T-helper 2 cell treated with Interferon-gamma antibody and Interleukin-4, amounts not matched to agents 5 μg/mL and 100 μg/mL, for 36 hours (primary cell): ENCODE measurements around the gene FCRLA.
"Not testable (repeated sequence)": the region's sequence is repeated elsewhere in the genome, so short reads cannot be mapped to it uniquely, and the experiment has no call there.

Experiments used
- DNase-seq: peaks from one replicate; pipeline ENCODE4 v3.0.0; 2021; ENCODE audit warnings: low spot score
- H3K27ac Mint-ChIP-seq: one replicate; pipeline ENCODE4 v1.8.0; 2021; ENCODE audit warnings: mild to moderate bottlenecking, mixed read lengths
- H3K27me3 Mint-ChIP-seq: one replicate; pipeline ENCODE4 v1.8.0; 2021; ENCODE audit warnings: low read depth, mixed read lengths
- H3K36me3 Mint-ChIP-seq: one replicate; pipeline ENCODE4 v1.8.0; 2021; ENCODE audit warnings: low read depth, mixed read lengths
- H3K4me1 Mint-ChIP-seq: one replicate; pipeline ENCODE4 v1.8.0; 2021; ENCODE audit warnings: low read depth, mixed read lengths
- H3K4me3 Mint-ChIP-seq: one replicate; pipeline ENCODE4 v1.8.0; 2022; ENCODE audit warnings: mild to moderate bottlenecking, moderate library complexity, mixed read lengths
- H3K9me3 Mint-ChIP-seq: one replicate; pipeline ENCODE4 v1.8.0; 2021; ENCODE audit warnings: mixed read lengths

The FCRLA gene, protein sequence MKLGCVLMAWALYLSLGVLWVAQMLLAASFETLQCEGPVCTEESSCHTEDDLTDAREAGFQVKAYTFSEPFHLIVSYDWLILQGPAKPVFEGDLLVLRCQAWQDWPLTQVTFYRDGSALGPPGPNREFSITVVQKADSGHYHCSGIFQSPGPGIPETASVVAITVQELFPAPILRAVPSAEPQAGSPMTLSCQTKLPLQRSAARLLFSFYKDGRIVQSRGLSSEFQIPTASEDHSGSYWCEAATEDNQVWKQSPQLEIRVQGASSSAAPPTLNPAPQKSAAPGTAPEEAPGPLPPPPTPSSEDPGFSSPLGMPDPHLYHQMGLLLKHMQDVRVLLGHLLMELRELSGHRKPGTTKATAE

DNA sequence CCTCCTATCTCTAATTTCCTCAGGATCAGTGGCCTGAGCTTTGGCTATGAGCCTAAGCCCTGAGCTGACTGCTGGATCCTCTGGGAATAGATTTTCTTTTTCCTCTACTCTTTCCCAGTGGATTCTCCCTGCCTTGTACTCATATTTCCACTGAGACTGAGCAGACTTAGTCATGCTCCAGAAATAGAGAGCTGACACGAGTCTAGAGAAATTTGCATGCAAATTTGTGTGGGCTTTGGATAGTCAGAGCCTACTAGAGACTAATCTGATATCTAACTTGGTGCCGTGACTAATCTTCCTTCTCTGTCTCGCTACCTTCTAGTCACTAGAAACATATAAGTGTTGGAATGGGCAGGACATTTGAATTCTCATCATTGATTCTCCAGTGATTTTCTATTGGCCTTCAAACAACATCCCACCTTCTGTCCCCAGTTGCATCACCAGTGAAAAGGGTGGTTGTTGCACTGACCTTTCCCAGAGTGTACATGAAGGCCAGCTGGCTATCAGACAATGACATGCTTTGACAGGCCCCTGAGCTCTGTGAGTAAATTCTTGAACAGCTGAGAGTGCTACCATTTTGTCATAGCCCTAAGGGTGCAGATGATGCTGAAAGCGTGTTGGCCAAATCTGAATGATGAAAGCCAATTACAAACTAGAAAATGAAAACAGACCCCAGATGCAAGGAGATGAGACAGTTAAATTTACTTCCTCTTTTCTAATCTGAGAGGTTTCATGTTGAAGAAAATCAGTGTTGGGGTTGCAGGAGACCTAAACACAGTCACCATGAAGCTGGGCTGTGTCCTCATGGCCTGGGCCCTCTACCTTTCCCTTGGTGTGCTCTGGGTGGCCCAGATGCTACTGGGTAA lies at the start of gene FCRLA:
FCRLA (plus strand) TSS at position 748 of the 866 bp plus-strand sequence; CDS start at position 784, 36 bp downstream.
- H3K4me3 Mint-ChIP-seq: no peak within 1 kb of the TSS
- no peak for DNase-seq
- no peaks in the 10 kb centered on the region for H3K36me3 Mint-ChIP-seq
- no peak within 1 kb of the TSS for H3K27ac Mint-ChIP-seq
- no peaks in the 10 kb centered on the region for H3K9me3 Mint-ChIP-seq
- no peaks in the 10 kb centered on the region for H3K4me1 Mint-ChIP-seq
- H3K27me3 Mint-ChIP-seq: peaks cover 17% of the 10 kb centered on the region

DNA sequence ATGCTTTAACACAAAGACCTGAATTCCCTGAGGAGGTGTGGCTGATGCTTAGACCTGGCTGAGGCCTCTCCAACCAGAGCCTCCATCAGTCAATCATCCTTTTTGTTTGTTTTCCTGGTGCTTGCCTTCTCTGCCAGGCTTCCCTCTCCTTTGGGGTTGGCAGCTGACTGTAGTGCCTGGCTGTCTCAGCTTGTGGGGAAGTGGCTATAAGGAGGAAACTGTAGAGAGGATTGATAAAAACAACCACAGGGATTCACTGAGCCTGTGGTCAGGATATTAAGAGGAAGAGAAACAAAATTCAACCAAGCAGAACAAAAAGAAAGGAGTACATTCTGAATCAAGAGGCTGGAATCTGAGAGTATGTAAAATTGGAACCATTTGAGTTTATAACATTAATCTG lies 48.5 kb upstream of the FCRLA start:
- H3K36me3 Mint-ChIP-seq, H3K27me3 Mint-ChIP-seq, H3K4me3 Mint-ChIP-seq, H3K4me1 Mint-ChIP-seq, H3K27ac Mint-ChIP-seq, H3K9me3 Mint-ChIP-seq, DNase-seq: not testable (repeated sequence)

DNA sequence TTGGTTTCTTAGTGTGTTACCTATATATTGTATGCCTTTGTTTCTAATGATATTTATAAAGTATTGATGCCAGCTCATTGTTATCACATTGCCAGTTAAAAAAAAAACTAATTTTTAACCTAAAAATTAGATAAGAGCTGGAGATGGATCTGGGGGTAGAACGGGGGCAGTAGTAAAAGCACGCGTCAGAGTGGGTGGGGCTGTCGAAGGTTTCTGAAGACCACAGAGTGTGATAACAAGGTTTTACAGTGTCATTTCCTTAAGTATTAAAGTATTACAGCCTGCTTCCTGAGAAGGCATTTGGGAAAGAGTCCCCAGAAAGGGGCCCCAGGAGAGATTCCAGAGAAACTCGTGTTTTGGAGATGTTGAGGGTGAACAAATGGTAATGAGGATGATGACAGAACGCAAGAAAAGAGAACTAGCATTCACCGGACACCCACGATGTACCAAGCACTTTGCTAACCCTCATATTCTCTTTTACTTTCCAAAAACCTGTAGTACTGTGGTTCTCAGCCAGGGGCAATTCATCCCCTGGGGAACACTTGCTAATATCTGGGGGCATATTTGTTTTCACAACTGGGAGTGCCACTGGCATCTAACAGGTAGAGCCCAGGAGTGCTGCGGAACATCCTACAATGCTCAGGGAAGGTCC lies 45.2 kb upstream of the FCRLA start:
- not testable (repeated sequence) for H3K27ac Mint-ChIP-seq, H3K4me3 Mint-ChIP-seq, H3K27me3 Mint-ChIP-seq, DNase-seq, H3K4me1 Mint-ChIP-seq, H3K36me3 Mint-ChIP-seq, H3K9me3 Mint-ChIP-seq

DNA sequence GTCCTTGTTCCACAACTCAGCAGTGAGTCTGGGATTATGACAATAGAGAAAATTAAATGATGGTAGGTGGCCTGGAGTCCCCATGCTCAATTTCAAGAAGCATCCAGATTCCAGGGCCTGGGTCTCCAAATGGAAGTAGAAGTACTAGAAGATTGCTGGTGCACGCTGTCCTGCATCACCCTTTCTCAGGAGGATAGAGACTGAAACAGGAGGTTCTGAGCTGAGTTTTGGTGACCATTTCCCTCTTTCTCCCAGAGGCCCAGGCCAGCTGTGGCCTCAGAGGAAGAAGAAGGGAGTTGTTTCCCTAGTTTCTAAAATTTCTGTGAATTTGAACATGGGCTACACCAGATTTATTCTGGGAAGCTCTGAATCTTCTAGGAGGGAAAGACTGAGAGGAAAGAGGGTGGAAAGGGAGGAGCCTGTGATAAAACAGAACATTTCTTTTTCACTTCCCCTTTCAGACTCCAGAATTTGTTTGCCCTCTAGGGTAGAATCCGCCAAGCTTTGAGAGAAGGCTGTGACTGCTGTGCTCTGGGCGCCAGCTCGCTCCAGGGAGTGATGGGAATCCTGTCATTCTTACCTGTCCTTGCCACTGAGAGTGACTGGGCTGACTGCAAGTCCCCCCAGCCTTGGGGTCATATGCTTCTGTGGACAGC lies 44.2 kb upstream of the FCRLA start, which contains the start of gene FCGR2B:
FCGR2B (plus strand) TSS at position 460 of the 656 bp plus-strand sequence; CDS start at position 559, 99 bp downstream.
- not testable (repeated sequence) for H3K9me3 Mint-ChIP-seq, H3K27me3 Mint-ChIP-seq, DNase-seq, H3K4me1 Mint-ChIP-seq, H3K36me3 Mint-ChIP-seq, H3K4me3 Mint-ChIP-seq, H3K27ac Mint-ChIP-seq

DNA sequence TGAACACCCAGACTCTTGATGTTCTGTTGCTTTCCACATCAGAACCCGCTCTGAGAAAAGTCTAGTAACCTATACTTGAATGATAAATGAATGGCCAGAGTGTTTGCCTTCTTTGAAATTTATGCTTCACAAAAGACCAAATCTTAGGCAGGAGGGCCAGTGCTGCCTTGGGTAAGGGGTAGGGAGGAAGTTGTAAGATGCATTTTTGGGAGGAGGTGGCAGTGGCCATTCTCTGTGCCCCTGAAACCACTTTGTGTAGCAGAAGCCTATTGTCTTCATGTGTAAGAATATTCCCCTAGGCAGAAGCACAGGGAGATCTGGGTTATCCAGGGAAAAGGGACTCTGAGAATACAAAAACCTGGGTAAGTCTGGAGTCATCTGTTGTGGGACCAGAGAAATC lies 43.5 kb upstream of the FCRLA start:
- not testable (repeated sequence) for H3K4me3 Mint-ChIP-seq, DNase-seq, H3K27ac Mint-ChIP-seq, H3K9me3 Mint-ChIP-seq, H3K27me3 Mint-ChIP-seq, H3K4me1 Mint-ChIP-seq, H3K36me3 Mint-ChIP-seq

DNA sequence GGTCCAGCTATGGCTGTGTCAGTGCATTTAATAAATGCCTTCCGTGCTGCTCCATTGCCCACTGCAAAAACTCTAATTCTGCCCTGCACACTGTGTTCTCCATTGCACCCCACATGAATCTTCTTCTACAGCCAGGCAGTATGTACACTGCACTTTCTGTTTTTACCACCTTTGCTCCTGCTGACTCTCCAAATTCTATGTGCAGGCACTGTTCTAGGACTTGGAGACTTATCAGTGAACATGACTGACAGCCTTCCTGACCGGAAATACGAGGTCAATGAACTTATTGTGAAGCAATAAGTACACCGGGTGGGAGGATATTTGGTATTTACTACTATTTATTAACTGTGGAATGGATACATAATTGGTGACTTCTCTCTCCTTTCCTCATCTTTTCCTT lies 42.3 kb upstream of the FCRLA start:
- not testable (repeated sequence) for H3K4me1 Mint-ChIP-seq, H3K4me3 Mint-ChIP-seq, H3K9me3 Mint-ChIP-seq, DNase-seq, H3K27me3 Mint-ChIP-seq, H3K27ac Mint-ChIP-seq, H3K36me3 Mint-ChIP-seq

DNA sequence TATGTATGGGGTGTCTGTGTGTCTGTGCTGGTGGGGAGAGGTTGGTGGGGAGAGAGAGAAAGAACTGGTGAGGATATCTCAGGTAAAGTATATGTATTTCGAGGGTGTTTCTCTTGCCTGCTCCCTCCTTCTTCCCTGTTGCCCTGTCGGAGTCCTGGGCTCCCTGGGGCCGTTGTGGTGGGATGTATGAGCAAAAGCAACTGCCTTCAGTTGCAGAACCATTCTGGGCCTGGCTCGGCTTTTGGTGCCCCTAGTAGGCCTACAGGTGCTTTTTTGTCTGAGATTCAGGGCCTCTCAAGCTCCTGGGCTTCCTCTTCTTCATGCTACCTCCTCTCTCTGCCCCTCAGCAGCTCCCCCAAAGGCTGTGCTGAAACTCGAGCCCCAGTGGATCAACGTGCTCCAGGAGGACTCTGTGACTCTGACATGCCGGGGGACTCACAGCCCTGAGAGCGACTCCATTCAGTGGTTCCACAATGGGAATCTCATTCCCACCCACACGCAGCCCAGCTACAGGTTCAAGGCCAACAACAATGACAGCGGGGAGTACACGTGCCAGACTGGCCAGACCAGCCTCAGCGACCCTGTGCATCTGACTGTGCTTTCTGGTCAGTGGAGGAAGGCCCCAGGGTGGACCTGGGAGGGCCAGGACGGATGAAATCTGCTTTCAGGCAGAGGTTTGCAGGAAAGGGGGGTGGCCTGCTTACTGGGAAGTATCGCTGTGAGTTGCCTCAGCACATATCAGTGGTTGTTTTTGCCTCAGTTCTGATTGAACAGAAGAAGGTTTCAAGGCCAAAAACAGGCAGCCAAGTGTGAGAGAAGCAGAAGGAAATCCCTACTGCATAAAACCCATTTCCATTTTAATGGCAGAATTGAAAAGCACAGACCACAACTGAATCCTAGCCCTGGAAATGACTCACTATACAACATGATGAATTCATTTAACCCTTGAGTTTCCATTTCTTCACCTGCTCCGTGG lies 35.7 kb upstream of the FCRLA start:
- not testable (repeated sequence) for H3K4me1 Mint-ChIP-seq, DNase-seq, H3K4me3 Mint-ChIP-seq, H3K36me3 Mint-ChIP-seq, H3K9me3 Mint-ChIP-seq, H3K27ac Mint-ChIP-seq, H3K27me3 Mint-ChIP-seq

DNA sequence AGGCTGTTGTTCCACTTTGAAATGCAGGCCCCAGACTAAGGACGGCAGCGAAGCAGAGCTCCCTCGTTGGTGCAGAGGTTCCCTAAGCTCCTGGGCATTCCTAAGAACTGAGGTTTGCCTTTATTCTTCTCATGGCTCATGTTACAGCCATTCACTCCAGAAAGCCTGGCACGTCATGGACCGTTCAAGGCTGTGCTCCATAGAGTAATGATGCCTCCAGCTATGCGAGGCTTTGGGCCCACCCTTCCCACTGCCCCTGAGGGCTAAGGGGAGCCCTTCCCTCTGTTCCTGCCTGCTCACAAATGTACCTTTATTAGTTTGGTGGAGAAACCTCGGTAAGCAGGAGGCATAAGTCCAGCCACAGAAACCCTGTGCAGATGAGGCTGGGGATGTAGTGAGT lies 33.6 kb upstream of the FCRLA start:
- H3K4me1 Mint-ChIP-seq, H3K9me3 Mint-ChIP-seq, H3K4me3 Mint-ChIP-seq, H3K27me3 Mint-ChIP-seq, H3K36me3 Mint-ChIP-seq, H3K27ac Mint-ChIP-seq, DNase-seq: not testable (repeated sequence)

DNA sequence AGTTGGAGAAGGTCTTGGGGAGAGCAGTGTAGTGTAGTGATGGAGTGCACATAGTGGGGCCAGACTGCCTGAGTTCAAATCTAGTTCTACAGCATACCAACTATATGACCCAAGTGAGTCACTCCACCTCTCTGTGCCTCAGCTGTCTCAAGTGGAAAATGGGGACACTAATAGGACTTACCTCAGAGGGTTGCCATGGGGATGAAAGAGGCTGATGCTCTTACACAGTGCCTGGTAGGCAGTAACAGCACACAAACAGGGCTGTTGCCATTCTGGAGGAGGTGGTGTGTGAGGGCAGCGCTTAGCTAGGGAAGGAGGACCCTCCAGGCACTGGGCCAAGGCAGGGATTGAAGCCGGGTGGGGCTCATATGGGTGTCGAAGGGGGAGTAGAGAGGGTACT lies 32.6 kb upstream of the FCRLA start:
- H3K9me3 Mint-ChIP-seq, H3K27ac Mint-ChIP-seq, H3K36me3 Mint-ChIP-seq, H3K4me3 Mint-ChIP-seq, H3K27me3 Mint-ChIP-seq, H3K4me1 Mint-ChIP-seq, DNase-seq: not testable (repeated sequence)

DNA sequence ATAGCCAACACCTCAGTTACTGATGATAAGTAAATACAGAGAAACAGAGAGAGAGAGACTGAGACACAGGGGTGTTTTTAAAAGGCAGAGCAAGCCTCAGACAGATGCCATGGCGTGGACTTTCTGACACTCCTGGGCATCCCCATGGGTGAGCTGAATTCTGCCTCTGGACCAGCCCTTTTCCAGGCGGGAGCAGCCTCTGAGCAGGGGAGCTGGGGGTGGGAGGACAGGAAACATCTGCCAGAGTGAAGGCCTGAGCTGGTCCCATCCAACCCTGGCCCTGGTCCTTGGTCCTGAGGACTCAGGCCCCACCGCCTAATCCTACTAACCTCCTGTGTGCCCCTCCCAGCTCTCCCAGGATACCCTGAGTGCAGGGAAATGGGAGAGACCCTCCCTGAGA lies 32.1 kb upstream of the FCRLA start:
- H3K27ac Mint-ChIP-seq, H3K4me3 Mint-ChIP-seq, H3K27me3 Mint-ChIP-seq, DNase-seq, H3K36me3 Mint-ChIP-seq, H3K9me3 Mint-ChIP-seq, H3K4me1 Mint-ChIP-seq: not testable (repeated sequence)

DNA sequence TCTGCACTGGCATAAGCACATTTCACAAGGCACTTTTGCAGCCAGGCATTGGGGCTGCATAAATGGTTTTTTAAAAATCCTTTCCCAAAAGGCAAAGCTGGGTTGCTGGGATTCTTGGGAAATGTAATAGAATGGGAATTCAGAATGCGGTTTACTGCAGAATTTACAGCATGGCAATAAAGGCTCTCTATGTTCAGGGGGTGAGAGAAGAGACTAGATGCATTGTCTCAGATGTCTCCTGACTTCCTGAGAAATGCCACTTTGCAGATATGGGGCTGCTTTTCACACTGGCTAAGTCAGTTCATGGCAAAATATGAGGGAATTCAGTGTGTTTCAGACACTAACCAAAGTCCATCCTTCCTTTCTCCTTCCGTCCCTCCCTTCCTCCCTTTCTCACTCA lies 30.6 kb upstream of the FCRLA start:
- DNase-seq: no peak
- no peaks in the 10 kb centered on the region for H3K36me3 Mint-ChIP-seq
- H3K27ac Mint-ChIP-seq: no peak overlapping the region
- no peaks in the 10 kb centered on the region for H3K9me3 Mint-ChIP-seq
- no peak overlapping the region for H3K4me3 Mint-ChIP-seq
- peaks cover 7% of the 10 kb centered on the region for H3K27me3 Mint-ChIP-seq
- peaks cover 2% of the 10 kb centered on the region for H3K4me1 Mint-ChIP-seq

DNA sequence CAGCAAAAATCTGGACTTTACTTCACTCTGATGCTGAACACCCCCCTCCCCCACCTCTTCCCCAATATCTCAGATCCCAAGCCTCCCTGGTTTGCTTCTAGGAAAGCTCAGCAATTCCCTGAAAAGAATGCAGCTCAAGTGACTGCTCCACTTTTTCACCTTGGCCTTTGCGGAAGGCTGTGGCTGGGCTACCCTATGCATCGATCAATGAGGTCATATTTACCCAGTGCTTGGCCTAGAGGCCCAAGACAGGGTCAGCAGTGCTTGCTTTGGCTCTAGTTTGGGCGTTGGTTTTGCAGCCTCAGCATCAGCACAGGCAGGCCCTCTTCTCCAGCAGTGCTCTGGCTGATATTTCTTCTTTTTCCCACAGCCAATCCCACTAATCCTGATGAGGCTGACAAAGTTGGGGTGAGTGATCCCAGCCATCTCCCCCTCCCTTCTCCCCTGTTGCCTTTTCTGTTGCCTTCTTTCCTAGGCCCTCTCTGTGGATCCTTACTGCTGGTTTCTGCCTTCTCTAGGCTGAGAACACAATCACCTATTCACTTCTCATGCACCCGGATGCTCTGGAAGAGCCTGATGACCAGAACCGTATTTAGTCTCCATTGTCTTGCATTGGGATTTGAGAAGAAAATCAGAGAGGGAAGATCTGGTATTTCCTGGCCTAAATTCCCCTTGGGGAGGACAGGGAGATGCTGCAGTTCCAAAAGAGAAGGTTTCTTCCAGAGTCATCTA lies 29.9 kb upstream of the FCRLA start:
- no peak overlapping the region for H3K4me3 Mint-ChIP-seq
- DNase-seq: no peak
- H3K27ac Mint-ChIP-seq: no peak overlapping the region

More for the DNA sequence above, 29.9 kb upstream of the FCRLA start:
- Mint-ChIP-seq H3K36me3 (no peaks in the 10 kb centered on the region), H3K4me1 (no peaks in the 10 kb centered on the region), H3K9me3 (no peaks in the 10 kb centered on the region), H3K27me3 (peaks cover 12% of the 10 kb centered on the region)
